SHP77 (cell line): ENCODE results near the gene POLR2J.
"Not testable (repeated sequence)": the region's sequence is repeated elsewhere in the genome, so short reads cannot be mapped to it uniquely, and the experiment has no call there.

Experiments used
- DNase-seq, 2 experiments: peaks; one replicate each; lab custom pipeline; 2025; lab: John Stamatoyannopoulos, UW

The POLR2J gene

GRCh38 chr7:102478314-102479208 lies at the start of gene POLR2J:
Gene POLR2J (minus strand): TSS chr7:102478922. CDS start chr7:102478860, 62 bp downstream.
- DNase-seq, result not testable (repeated sequence)

GRCh38 chr7:102527822-102528793 lies 49.4 kb upstream of the POLR2J start:
- not testable (repeated sequence) for DNase-seq

DNA sequence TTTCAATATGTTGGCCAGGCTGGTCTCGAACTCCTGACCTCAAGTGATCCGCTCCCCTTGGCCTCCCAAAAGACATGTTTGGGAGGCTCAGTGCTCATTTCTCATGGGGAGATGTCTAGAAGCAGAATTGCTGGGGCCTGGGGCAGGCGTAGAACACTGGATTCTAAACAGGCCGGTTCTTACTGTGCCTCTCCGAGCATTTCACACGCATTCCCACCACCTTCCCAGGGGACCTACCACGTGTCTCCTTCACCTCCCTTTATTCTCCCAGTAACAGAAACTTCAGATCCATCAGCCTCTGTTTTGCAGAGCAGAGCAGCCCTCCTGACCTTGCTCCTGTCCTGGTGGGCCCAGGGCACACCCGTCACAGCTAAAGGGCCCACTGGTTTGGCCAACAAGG lies 48.5 kb upstream of the POLR2J start:
- not testable (repeated sequence) for DNase-seq

- DNase-seq, result not testable (repeated sequence)
Observed at GRCh38 chr7:102524803-102525202, 46.1 kb upstream of the POLR2J start.

DNA sequence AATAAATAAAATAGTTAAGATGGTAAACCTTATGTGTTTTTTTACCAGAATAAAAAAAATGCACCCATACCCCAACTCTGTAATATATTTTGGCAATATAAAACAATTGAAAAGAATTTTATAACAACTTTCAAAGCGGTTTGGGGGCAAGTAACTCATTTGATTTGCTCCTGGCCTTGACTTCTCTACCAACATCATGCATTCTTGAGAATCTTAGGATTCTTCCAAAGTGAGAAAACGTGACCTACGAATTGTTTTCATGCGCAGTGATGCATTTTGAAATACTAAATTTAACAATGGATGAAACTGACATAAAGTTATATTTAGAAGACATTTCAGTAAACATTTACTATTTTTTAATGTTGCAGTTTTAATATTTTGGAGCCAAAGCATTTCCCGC lies 42.1 kb upstream of the POLR2J start:
- not testable (repeated sequence) for DNase-seq

- DNase-seq, result not testable (repeated sequence)
Observed at GRCh38 chr7:102517550-102518147, 38.9 kb upstream of the POLR2J start, which contains the start of gene RASA4B. Gene RASA4B (minus strand): TSS chr7:102517777. CDS start chr7:102517710, 67 bp downstream.

- not testable (repeated sequence) for DNase-seq
Observed at GRCh38 chr7:102516951-102517350, 38.2 kb upstream of the POLR2J start.

GRCh38 chr7:102515889-102516288 lies 37.2 kb upstream of the POLR2J start:
- DNase-seq, result not testable (repeated sequence)

DNA sequence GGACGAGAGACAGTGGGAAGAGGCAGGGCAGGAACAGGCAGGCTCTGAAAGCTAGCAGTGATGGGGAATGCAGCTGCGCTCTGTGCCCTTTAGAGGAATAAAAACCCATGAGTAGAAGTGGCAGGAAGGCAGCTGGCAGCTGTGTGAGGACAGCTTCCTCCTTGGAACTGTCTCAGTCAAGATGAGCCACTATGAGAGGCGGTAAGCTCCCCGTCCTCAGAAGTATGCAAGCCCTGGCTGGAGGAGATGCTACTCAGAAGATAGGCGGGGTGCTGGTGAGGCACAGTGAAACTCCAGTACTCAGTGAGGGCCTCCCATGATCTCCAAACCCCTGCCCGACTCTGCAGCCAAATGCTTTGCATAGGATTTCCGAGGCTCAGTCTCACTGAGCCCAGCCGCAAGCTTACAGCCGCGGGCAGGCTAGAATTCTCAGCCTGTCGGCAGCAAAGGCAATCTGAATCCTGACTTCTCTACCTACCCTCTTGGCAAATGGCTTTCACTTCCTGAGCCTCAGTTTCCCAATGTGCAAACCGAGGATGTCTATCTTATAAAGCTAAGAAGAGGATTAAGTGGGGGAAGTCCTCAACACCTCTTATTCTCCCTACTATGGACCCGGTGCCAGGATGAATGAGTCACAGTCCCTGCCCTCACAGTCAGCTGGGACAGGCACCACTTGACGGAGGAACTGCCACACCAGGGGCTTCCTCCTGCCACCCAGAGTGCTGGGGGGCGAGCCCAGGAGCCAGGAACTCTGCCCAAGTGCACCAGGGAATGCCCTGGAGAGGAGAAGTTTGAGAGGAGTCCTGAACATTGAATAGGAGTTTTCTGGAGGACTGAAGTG lies 36.4 kb upstream of the POLR2J start:
- not testable (repeated sequence) for DNase-seq

DNA sequence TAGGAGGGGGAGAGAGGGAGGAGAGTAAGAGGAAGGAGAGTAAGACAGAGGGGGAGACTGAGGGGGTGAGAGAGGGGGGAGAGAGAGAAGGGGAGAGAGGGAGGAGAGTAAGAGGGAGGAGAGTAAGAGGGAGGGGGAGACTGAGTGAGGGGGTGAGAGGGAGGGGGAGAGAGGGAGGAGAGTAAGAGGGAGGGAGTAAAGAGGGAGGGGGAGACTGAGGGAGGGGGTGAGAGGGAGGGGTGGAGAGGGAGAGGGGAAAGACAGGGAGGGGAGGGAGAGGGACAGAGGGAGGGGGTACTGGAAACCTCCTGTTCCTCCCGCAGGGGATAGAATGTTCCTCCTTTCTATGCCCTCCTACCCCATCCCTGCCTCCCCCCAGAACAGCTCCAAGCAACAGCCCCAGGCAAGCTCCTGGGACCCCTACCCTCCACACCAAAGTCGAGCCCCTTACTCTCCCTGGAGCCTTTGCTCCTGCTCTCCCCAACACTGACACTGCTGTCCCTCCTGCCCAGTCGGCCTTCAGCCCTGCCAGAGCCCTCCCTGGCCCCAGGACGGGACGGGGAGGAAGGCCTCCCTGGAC lies 34.0 kb upstream of the POLR2J start:
- not testable (repeated sequence) for DNase-seq

- DNase-seq, result not testable (repeated sequence)
Observed at GRCh38 chr7:102511860-102512522, 33.3 kb upstream of the POLR2J start.

GRCh38 chr7:102510575-102510974 lies 31.9 kb upstream of the POLR2J start:
- not testable (repeated sequence) for DNase-seq

- not testable (repeated sequence) for DNase-seq
Observed at GRCh38 chr7:102507410-102508088, 28.8 kb upstream of the POLR2J start.

GRCh38 chr7:102505298-102506185 lies 26.8 kb upstream of the POLR2J start:
- DNase-seq, result not testable (repeated sequence)

GRCh38 chr7:102503141-102503540 lies 24.4 kb upstream of the POLR2J start:
- DNase-seq, result not testable (repeated sequence)

GRCh38 chr7:102498321-102498720 lies 19.6 kb upstream of the POLR2J start:
- DNase-seq, result not testable (repeated sequence)

- DNase-seq, result not testable (repeated sequence)
Observed at GRCh38 chr7:102497308-102497707, 18.6 kb upstream of the POLR2J start.

DNA sequence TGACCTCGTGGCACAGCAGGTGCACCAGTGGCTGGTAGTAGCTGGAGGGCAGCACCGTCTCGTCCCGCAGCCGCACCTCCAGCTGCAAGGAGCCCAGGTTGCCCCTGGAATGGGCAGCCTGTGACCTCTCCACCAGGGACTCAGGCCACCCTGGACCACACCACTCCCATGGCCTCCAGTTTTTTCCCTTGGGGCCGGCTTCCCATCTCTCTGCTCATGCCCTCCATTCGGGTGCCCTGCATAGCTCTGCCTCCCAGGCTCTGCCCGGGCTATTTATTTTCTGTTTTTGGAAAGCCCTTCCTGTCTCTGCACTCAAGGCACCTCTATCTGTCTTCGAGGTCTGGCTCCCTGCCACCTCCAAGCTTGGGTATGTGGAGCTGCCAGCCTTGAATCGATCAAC lies 18.1 kb upstream of the POLR2J start:
- not testable (repeated sequence) for DNase-seq
